HEK293 (cell line): ENCODE results near the gene CHCHD10.
A peak's percentile ranks its signal among the peaks of the same experiment; 100 is the strongest.

Source experiments
- CTCF ChIA-PET: fragments of 350-600 bp; formaldehyde crosslinking; extraction: SDS; loops from one replicate; lab custom pipeline; 2021; ENCODE audit warnings: antibody characterized with exemption; lab: Yijun Ruan, JAX
- POLR2A ChIA-PET: fragments of 300-600 bp; formaldehyde crosslinking; extraction: SDS; loops from one replicate; lab custom pipeline; 2020; ENCODE audit warnings: antibody characterized with exemption, inconsistent platforms; lab: Yijun Ruan, JAX
- H3K27ac ChIP-seq: fragments of 200-500 bp; sonication (Bioruptor generic); 2 replicates; pipeline ENCODE4 v1.5.1; 2014; ENCODE audit warnings: low read depth, low read length, control low read depth, inconsistent platforms; ENCODE audit errors: extremely low read depth
- H3K36me3 ChIP-seq, 2 experiments: fragments of 200-500 bp in 1 of 2; sonication (Bioruptor generic) in 1 of 2; 1 replicate in 1 of 2; 2 replicates in 1 of 2; pipeline ENCODE4 v1.5.1; 2014 to 2017; ENCODE audit warnings: inconsistent platforms in 2 of 2, low read length in 2 of 2; ENCODE audit not compliant: control insufficient read depth in 2 of 2, insufficient read depth in 1 of 2
- H3K4me1 ChIP-seq: fragments of 200-500 bp; sonication (Bioruptor generic); 2 replicates; pipeline ENCODE4 v1.5.1; 2014; ENCODE audit warnings: mild to moderate bottlenecking, low read length, inconsistent platforms; ENCODE audit not compliant: control insufficient read depth, insufficient read depth
- H3K4me3 ChIP-seq: 2 replicates; pipeline ENCODE4 v1.5.1; 2011; ENCODE audit warnings: low read depth, mild to moderate bottlenecking, control low read depth, low read length, moderate library complexity
- H3K9me3 ChIP-seq: fragments of 200-500 bp; sonication (Bioruptor generic); 2 replicates; pipeline ENCODE4 v1.5.1; 2014; ENCODE audit warnings: low read depth, low read length, inconsistent platforms; ENCODE audit not compliant: control insufficient read depth, insufficient read depth
- FEZF1 ChIP-seq: fragments of 450-650 bp; formaldehyde crosslinking; IDR thresholded peaks from 2 replicates; pipeline ENCODE4 v1.5.1; 2016; ENCODE audit warnings: missing biosample characterization, missing genetic modification characterization
- OVOL3 ChIP-seq: fragments of 450-650 bp; formaldehyde crosslinking; IDR thresholded peaks from 2 replicates; pipeline ENCODE4 v1.5.1; 2016; ENCODE audit warnings: missing biosample characterization, missing genetic modification characterization
- RBAK ChIP-seq: fragments of 450-650 bp; formaldehyde crosslinking; IDR thresholded peaks from 2 replicates; pipeline ENCODE4 v1.5.1; 2016; ENCODE audit warnings: missing biosample characterization, missing genetic modification characterization
- ZBTB20 ChIP-seq: fragments of 450-650 bp; formaldehyde crosslinking; IDR thresholded peaks from 2 replicates; pipeline ENCODE4 v1.5.1; 2016; ENCODE audit warnings: missing biosample characterization, missing genetic modification characterization
- ZBTB7A ChIP-seq: fragments of 450-650 bp; formaldehyde crosslinking; IDR thresholded peaks from 2 replicates; pipeline ENCODE4 v1.5.1; 2016; ENCODE audit warnings: low read depth, missing biosample characterization, missing genetic modification characterization
- ZFP3 ChIP-seq: fragments of 450-650 bp; formaldehyde crosslinking; IDR thresholded peaks from 2 replicates; pipeline ENCODE4 v1.5.1; 2016; ENCODE audit warnings: low read depth, missing biosample characterization, missing genetic modification characterization
- ZIC2 ChIP-seq: fragments of 450-650 bp; formaldehyde crosslinking; IDR thresholded peaks from 2 replicates; pipeline ENCODE4 v1.5.1; 2016; ENCODE audit warnings: missing biosample characterization, missing genetic modification characterization
- ZNF138 ChIP-seq: fragments of 450-650 bp; formaldehyde crosslinking; IDR thresholded peaks from 2 replicates; pipeline ENCODE4 v1.5.1; 2016; ENCODE audit warnings: missing biosample characterization, missing genetic modification characterization, borderline replicate concordance
- ZNF169 ChIP-seq: fragments of 450-650 bp; formaldehyde crosslinking; IDR thresholded peaks from 2 replicates; pipeline ENCODE4 v1.5.1; 2016; ENCODE audit warnings: missing biosample characterization, missing genetic modification characterization
- ZNF223 ChIP-seq: fragments of 450-650 bp; formaldehyde crosslinking; IDR thresholded peaks from 2 replicates; pipeline ENCODE4 v1.5.1; 2016; ENCODE audit warnings: missing biosample characterization, missing genetic modification characterization
- ZNF266 ChIP-seq: fragments of 450-650 bp; formaldehyde crosslinking; IDR thresholded peaks from 2 replicates; pipeline ENCODE4 v1.5.1; 2016; ENCODE audit warnings: missing biosample characterization, missing genetic modification characterization, low read depth
- ZNF280C ChIP-seq: fragments of 450-650 bp; formaldehyde crosslinking; IDR thresholded peaks from 2 replicates; pipeline ENCODE4 v1.5.1; 2016; ENCODE audit warnings: missing biosample characterization, missing genetic modification characterization
- ZNF292 ChIP-seq: fragments of 450-650 bp; formaldehyde crosslinking; IDR thresholded peaks from 2 replicates; pipeline ENCODE4 v1.5.1; 2016; ENCODE audit warnings: low read depth, missing biosample characterization, missing genetic modification characterization, borderline replicate concordance
- ZNF416 ChIP-seq: fragments of 450-650 bp; formaldehyde crosslinking; IDR thresholded peaks from 2 replicates; pipeline ENCODE4 v1.5.1; 2016; ENCODE audit warnings: missing biosample characterization, missing genetic modification characterization
- ZNF510 ChIP-seq: fragments of 450-650 bp; formaldehyde crosslinking; IDR thresholded peaks from 2 replicates; pipeline ENCODE4 v1.5.1; 2018; ENCODE audit warnings: mild to moderate bottlenecking, missing genetic modification characterization, missing biosample characterization; ENCODE audit not compliant: insufficient replicate concordance
- ZNF624 ChIP-seq: fragments of 450-650 bp; formaldehyde crosslinking; IDR thresholded peaks from 2 replicates; pipeline ENCODE4 v1.5.1; 2017; ENCODE audit warnings: missing biosample characterization, missing genetic modification characterization
- ZSCAN16 ChIP-seq: fragments of 450-650 bp; formaldehyde crosslinking; IDR thresholded peaks from 2 replicates; pipeline ENCODE4 v1.5.1; 2016; ENCODE audit warnings: missing biosample characterization, missing genetic modification characterization
- ZSCAN23 ChIP-seq: fragments of 450-650 bp; formaldehyde crosslinking; IDR thresholded peaks from 2 replicates; pipeline ENCODE4 v1.5.1; 2016; ENCODE audit warnings: missing biosample characterization, missing genetic modification characterization
- TF ChIP-seq, protein P1 (sequence below): fragments of 450-650 bp; formaldehyde crosslinking; conservative IDR thresholded peaks from 2 replicates; pipeline ENCODE4 v1.5.1; 2016; ENCODE audit warnings: low read depth, missing biosample characterization, missing genetic modification characterization
- TF ChIP-seq, protein P2 (sequence below): fragments of 450-650 bp; formaldehyde crosslinking; IDR thresholded peaks from 2 replicates; pipeline ENCODE4 v1.5.1; 2017; ENCODE audit warnings: missing biosample characterization, missing genetic modification characterization
- TF ChIP-seq, protein P3 (sequence below): fragments of 450-650 bp; formaldehyde crosslinking; IDR thresholded peaks from 2 replicates; pipeline ENCODE4 v1.5.1; 2016; ENCODE audit warnings: missing biosample characterization, missing genetic modification characterization

Gene CHCHD10

GRCh38 chr22:23720855-23721254 is 46.9 kb downstream of the CHCHD10 start (continued):
- TF ChIP-seq, protein P1, sequence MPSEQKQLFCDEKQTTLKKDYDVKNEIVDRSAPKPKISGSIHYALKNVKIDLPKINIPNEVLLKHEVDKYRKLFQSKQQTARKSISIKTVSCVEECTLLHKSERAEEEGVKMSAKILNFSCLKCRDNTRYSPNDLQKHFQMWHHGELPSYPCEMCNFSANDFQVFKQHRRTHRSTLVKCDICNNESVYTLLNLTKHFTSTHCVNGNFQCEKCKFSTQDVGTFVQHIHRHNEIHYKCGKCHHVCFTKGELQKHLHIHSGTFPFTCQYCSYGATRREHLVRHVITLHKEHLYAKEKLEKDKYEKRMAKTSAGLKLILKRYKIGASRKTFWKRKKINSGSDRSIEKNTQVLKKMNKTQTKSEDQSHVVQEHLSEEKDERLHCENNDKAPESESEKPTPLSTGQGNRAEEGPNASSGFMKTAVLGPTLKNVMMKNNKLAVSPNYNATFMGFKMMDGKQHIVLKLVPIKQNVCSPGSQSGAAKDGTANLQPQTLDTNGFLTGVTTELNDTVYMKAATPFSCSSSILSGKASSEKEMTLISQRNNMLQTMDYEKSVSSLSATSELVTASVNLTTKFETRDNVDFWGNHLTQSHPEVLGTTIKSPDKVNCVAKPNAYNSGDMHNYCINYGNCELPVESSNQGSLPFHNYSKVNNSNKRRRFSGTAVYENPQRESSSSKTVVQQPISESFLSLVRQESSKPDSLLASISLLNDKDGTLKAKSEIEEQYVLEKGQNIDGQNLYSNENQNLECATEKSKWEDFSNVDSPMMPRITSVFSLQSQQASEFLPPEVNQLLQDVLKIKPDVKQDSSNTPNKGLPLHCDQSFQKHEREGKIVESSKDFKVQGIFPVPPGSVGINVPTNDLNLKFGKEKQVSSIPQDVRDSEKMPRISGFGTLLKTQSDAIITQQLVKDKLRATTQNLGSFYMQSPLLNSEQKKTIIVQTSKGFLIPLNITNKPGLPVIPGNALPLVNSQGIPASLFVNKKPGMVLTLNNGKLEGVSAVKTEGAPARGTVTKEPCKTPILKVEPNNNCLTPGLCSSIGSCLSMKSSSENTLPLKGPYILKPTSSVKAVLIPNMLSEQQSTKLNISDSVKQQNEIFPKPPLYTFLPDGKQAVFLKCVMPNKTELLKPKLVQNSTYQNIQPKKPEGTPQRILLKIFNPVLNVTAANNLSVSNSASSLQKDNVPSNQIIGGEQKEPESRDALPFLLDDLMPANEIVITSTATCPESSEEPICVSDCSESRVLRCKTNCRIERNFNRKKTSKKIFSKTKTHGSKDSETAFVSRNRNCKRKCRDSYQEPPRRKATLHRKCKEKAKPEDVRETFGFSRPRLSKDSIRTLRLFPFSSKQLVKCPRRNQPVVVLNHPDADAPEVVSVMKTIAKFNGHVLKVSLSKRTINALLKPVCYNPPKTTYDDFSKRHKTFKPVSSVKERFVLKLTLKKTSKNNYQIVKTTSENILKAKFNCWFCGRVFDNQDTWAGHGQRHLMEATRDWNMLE = no peak
- no peak for TF ChIP-seq ZSCAN23 (tag by site-specific recombination)
- no peak for TF ChIP-seq ZFP3 (tag by site-specific recombination)
- no peak for TF ChIP-seq ZNF138
- no peak for TF ChIP-seq ZNF624 (tag by site-specific recombination)
- TF ChIP-seq RBAK (tag by site-specific recombination) = no peak

DNA sequence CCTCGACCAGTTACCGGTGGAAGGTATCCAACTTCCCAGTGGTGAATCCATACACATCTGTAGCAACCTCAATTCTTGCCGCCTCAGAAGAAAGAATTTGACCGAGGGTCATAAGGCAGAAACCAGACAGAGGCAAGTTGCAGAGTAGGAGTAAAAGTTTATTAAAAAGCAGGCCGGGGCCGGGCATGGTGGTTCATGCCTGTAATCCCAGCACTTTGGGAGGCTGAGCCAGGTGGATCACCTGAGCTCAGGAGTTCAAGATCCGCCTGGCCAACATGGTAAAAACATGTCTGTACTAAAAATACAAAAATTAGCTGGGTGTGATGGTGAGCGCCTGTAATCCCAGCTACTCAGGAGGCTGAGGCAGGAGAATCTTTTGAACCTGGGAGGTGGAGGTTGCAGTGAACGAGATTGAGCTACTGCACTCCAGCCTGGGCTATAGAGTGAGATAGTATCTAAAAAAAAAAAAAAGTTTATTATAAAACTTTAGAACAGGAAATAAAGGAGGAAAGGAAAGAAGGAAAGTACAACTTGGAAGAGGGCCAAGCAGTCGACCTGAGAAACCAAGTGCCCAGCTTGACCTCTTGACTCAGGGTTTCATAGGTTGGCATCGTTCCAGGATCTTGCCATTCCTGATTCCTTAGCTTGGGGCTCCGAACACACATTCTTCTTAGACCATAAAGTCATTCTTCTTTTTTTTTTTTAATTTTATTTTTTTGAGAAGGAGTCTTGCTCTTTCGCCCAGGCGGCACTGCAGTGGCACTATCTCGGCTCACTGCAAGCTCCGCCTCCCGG is 49.2 kb downstream of the CHCHD10 start:
- Histone ChIP-seq H3K4me1 (no peaks in the 10 kb centered on the region), H3K4me3 (no peak overlapping the region), H3K9me3 (no peaks in the 10 kb centered on the region), H3K27ac (no peak overlapping the region), H3K36me3 (peaks cover 7 to 19% of the 10 kb centered on the region in 2 experiments)
- CTCF ChIA-PET = interaction anchor here (1.1 kb wide), 1 partner anchor 20 kb away, joined by 4 read pairs; no protein-coding TSS in a partner anchor
- POLR2A ChIA-PET = interaction anchor here (0.8 to 1.1 kb wide), 3 partner anchors 15 to 24 kb away, joined by 3 read pairs; no protein-coding TSS in a partner anchor
- TF ChIP-seq ZNF510 (tag by site-specific recombination) (no peak), ZNF280C (no peak), ZIC2 (tag by site-specific recombination) (no peak), OVOL3 (tag by site-specific recombination) (no peak)

DNA sequence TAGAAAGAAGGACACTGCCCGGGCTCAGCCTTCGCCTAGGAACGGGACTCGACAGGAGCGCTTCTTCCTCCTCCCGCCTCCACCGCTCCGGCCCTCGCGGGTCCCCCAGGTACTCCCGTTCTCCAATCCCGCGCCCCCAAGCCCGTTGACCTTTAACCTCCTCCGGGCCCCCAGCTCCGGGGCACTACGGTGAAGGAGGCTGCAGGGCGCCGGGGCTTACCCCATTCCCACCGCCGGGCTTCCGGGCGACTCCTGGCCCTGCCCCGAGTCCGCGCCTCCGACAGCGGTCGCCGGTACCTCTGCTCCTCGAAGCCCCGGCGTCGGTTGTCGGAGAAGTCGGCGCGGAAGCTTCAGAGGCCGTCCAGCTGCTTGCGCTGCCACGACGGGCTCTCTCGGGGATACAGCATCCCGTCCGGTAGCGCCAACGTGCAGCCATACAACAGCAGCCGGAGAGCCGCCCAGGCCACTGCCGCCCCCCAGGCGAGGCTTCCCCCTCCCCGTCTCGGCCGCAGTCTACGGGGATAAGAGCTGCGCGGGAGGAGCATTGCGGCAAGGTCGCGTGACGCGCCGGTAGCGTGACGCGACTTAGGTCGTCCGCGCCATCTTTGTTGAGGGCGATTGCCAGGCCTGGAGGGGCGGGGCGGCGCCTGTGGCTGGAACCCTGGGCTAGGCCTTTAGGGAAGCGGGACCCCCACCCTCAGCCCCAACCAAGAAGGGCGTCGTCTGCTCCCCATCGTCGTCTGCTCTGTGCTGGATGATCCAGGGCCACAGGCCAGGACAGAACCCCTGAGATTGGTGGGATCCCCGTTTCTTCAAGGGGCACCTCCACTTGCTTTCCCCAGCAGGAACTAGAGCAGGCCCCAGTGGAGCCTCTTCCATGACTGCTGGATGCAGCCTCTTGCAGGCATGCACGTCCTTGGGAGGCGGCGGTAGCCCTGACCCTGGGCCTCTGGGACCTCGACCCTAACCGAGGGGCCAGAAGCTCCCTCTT is 50.7 kb downstream of the CHCHD10 start:
- CTCF ChIA-PET = interaction anchor here (0.5 to 0.9 kb wide), 5 partner anchors 12 to 130 kb away, joined by 3 to 4 read pairs (median 3); no protein-coding TSS in a partner anchor
- Histone ChIP-seq H3K27ac (peak overlapping the region; percentile 75; the same call in 1 of the 2 replicates), H3K36me3 (peaks cover 17 to 30% of the 10 kb centered on the region in 2 experiments), H3K4me1 (no peaks in the 10 kb centered on the region), H3K9me3 (no peaks in the 10 kb centered on the region), H3K4me3 (peak overlapping the region; percentile 84)
- POLR2A ChIA-PET = interaction anchor here (0.6 to 1.4 kb wide), 18 partner anchors 14 to 197 kb away, joined by 3 to 7 read pairs (median 4); partner anchors contain the start of genes MIF, RGL4, SLC2A11 and ZNF70
- TF ChIP-seq ZNF292 (no peak), ZNF266 (no peak), FEZF1 (tag by site-specific recombination) (no peak), ZNF169 (no peak), ZNF223 (no peak), ZBTB20 (peak; percentile 94), ZSCAN16 (tag by site-specific recombination) (no peak), ZBTB7A (tag by site-specific recombination) (no peak), ZNF416 (tag by site-specific recombination) (no peak)
- TF ChIP-seq, protein P2, sequence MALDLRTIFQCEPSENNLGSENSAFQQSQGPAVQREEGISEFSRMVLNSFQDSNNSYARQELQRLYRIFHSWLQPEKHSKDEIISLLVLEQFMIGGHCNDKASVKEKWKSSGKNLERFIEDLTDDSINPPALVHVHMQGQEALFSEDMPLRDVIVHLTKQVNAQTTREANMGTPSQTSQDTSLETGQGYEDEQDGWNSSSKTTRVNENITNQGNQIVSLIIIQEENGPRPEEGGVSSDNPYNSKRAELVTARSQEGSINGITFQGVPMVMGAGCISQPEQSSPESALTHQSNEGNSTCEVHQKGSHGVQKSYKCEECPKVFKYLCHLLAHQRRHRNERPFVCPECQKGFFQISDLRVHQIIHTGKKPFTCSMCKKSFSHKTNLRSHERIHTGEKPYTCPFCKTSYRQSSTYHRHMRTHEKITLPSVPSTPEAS (tag by site-specific recombination) = 0 out of 2 replicates have a peak, but pooled peaks have one; percentile 25
- TF ChIP-seq, protein P3, sequence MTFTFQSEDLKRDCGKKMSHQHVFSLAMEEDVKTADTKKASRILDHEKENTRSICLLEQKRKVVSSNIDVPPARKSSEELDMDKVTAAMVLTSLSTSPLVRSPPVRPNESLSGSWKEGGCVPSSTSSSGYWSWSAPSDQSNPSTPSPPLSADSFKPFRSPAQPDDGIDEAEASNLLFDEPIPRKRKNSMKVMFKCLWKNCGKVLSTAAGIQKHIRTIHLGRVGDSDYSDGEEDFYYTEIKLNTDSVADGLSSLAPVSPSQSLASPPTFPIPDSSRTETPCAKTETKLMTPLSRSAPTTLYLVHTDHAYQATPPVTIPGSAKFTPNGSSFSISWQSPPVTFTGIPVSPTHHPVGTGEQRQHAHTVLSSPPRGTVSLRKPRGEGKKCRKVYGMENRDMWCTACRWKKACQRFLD (tag by site-specific recombination) = no peak
